Retinal pigment epithelial cell (primary cell): ENCODE results near the gene UTF1.

Source experiments
- DNase-seq: peaks from one replicate; pipeline ENCODE4 v3.0.0-alpha.2; 2010; ENCODE audit warnings: low read depth
- H3K4me3 ChIP-seq: 2 replicates; pipeline ENCODE4 v1.5.1; 2011; ENCODE audit warnings: mild to moderate bottlenecking, low read length, control low read depth, moderate library complexity
- CTCF ChIP-seq: conservative IDR thresholded peaks from 2 replicates; pipeline ENCODE4 v1.5.1; 2011; ENCODE audit warnings: low read depth, low read length, control low read depth, inconsistent platforms

Gene UTF1

GRCh38 chr10:133196936-133197758 lies 32.9 kb upstream of the UTF1 start:
- no peak for TF ChIP-seq CTCF
- no peak overlapping the region for H3K4me3 ChIP-seq
- no peak for DNase-seq

GRCh38 chr10:133197786-133198185 lies 32.2 kb upstream of the UTF1 start:
- H3K4me3 ChIP-seq = no peak overlapping the region
- TF ChIP-seq CTCF = no peak
- DNase-seq = no peak

- no peak for DNase-seq
Observed at GRCh38 chr10:133198206-133198605, 31.8 kb upstream of the UTF1 start.

GRCh38 chr10:133198621-133199487 lies 31.2 kb upstream of the UTF1 start:
- no peak for TF ChIP-seq CTCF
- DNase-seq = no peak
- no peak overlapping the region for H3K4me3 ChIP-seq

More at GRCh38 chr10:133198206-133198605, 31.8 kb upstream of the UTF1 start:
- H3K4me3 ChIP-seq = no peak overlapping the region
- TF ChIP-seq CTCF = no peak

GRCh38 chr10:133199488-133199885 lies 30.5 kb upstream of the UTF1 start:
- no peak for DNase-seq
- TF ChIP-seq CTCF = no peak
- H3K4me3 ChIP-seq = no peak overlapping the region

- no peak overlapping the region for H3K4me3 ChIP-seq
- DNase-seq = no peak
- no peak for TF ChIP-seq CTCF
Observed at GRCh38 chr10:133199992-133200611, 29.9 kb upstream of the UTF1 start.
